ENCODE results near the gene COL6A2. TPM values are rescaled to one million over a fixed set of nuclear protein-coding genes. Genes with fewer than 3 reads are reported as not detected.

Gene COL6A2
- total and polyA plus RNA-seq, 2 experiments from 2014 or later, result 28.4 to 89.2 TPM

DNA sequence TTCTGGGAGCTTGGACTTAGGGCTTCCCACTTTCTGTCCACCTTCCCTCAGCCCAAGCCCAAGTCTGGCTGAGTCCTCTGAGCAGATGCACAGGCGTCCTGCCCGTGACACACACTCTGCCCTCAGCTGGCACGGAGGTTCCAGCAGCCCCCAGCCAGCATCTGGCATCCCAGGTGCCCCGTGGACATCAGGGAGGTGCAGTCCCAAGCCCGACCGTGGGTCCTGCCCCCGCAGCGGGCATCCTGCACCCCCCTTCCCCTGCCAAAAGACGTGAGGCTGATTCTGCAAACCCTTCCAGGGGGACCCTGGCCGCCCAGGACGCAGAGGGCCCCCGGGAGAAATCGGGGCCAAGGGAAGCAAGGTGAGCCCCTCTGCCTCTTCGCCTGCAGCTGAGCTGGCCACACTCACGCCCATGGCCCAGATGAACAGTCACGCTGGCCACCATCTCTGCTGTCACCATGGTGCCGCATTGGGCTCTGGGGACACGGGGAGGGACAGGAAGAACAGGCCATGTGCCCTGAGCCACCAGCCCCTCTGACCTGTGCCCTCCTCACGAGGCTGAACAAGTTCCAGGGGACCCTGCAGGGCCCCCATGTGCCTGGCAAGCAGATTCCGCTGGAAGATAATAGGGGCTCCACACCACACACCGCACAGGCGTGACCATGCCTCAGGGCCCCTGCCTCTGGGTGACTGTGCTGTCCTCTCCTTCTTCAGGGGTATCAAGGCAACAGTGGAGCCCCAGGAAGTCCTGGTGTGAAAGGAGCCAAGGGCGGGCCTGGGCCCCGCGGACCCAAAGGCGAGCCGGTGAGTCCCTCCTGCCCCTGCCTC lies 20.6 kb downstream of the COL6A2 start:
- Histone ChIP-seq H3K4me3 (no peak overlapping the region), H4K20me1 (replicated peaks; ENCODE audit: insufficient read depth) (no peaks in the 10 kb centered on the region)

More for the DNA sequence above, 20.6 kb downstream of the COL6A2 start:
- Histone ChIP-seq H3F3A (replicated peaks; ENCODE audit: low read depth) (no peaks in the 10 kb centered on the region), H3K36me3 (ENCODE audit: insufficient read depth) (peaks cover 15% of the 10 kb centered on the region), H3K9me2 (ENCODE audit: insufficient read depth) (no peaks in the 10 kb centered on the region), H3K27me3 (ENCODE audit: insufficient read depth) (no peaks in the 10 kb centered on the region), H3K27ac (ENCODE audit: low read depth) (no peak overlapping the region), H3K79me2 (replicated peaks; ENCODE audit: insufficient read depth) (no peaks in the 10 kb centered on the region), H3K4me1 (ENCODE audit: insufficient read depth) (no peaks in the 10 kb centered on the region), H2AFZ (no peak overlapping the region), H3K4me2 (no peak overlapping the region)
- Mint-ChIP-seq H3K27me3 (ENCODE audit: insufficient read depth, low read depth, poor library complexity) (peaks cover 2% of the 10 kb centered on the region), H3K36me3 (ENCODE audit: low read depth) (peaks cover 29% of the 10 kb centered on the region), H3K27ac (no peak overlapping the region), H3K9me3 (0 out of 3 replicates have a peak, but pooled peaks cover 6% of the 10 kb centered on the region), H3K4me1 (no peaks in the 10 kb centered on the region), H3K4me3 (no peak overlapping the region)
- DNase-seq (ENCODE audit: low spot score) (no peak), ATAC-seq (no peak)
- TF ChIP-seq, protein P1, sequence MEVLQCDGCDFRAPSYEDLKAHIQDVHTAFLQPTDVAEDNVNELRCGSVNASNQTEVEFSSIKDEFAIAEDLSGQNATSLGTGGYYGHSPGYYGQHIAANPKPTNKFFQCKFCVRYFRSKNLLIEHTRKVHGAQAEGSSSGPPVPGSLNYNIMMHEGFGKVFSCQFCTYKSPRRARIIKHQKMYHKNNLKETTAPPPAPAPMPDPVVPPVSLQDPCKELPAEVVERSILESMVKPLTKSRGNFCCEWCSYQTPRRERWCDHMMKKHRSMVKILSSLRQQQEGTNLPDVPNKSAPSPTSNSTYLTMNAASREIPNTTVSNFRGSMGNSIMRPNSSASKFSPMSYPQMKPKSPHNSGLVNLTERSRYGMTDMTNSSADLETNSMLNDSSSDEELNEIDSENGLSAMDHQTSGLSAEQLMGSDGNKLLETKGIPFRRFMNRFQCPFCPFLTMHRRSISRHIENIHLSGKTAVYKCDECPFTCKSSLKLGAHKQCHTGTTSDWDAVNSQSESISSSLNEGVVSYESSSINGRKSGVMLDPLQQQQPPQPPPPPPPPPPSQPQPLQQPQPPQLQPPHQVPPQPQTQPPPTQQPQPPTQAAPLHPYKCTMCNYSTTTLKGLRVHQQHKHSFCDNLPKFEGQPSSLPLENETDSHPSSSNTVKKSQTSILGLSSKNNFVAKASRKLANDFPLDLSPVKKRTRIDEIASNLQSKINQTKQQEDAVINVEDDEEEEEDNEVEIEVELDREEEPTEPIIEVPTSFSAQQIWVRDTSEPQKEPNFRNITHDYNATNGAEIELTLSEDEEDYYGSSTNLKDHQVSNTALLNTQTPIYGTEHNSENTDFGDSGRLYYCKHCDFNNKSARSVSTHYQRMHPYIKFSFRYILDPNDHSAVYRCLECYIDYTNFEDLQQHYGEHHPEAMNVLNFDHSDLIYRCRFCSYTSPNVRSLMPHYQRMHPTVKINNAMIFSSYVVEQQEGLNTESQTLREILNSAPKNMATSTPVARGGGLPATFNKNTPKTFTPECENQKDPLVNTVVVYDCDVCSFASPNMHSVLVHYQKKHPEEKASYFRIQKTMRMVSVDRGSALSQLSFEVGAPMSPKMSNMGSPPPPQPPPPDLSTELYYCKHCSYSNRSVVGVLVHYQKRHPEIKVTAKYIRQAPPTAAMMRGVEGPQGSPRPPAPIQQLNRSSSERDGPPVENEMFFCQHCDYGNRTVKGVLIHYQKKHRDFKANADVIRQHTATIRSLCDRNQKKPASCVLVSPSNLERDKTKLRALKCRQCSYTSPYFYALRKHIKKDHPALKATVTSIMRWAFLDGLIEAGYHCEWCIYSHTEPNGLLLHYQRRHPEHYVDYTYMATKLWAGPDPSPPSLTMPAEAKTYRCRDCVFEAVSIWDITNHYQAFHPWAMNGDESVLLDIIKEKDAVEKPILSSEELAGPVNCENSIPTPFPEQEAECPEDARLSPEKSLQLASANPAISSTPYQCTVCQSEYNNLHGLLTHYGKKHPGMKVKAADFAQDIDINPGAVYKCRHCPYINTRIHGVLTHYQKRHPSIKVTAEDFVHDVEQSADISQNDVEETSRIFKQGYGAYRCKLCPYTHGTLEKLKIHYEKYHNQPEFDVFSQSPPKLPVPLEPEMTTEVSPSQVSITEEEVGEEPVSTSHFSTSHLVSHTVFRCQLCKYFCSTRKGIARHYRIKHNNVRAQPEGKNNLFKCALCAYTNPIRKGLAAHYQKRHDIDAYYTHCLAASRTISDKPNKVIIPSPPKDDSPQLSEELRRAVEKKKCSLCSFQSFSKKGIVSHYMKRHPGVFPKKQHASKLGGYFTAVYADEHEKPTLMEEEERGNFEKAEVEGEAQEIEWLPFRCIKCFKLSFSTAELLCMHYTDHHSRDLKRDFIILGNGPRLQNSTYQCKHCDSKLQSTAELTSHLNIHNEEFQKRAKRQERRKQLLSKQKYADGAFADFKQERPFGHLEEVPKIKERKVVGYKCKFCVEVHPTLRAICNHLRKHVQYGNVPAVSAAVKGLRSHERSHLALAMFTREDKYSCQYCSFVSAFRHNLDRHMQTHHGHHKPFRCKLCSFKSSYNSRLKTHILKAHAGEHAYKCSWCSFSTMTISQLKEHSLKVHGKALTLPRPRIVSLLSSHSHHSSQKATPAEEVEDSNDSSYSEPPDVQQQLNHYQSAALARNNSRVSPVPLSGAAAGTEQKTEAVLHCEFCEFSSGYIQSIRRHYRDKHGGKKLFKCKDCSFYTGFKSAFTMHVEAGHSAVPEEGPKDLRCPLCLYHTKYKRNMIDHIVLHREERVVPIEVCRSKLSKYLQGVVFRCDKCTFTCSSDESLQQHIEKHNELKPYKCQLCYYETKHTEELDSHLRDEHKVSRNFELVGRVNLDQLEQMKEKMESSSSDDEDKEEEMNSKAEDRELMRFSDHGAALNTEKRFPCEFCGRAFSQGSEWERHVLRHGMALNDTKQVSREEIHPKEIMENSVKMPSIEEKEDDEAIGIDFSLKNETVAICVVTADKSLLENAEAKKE (CRISPR knock-in tag; IDR thresholded peaks at IDR 0.05), result no peak
- no peak for TF ChIP-seq NANOG (IDR thresholded peaks at IDR 0.05; ENCODE audit: borderline replicate concordance)
- no peak for TF ChIP-seq EZH2phosphoT487 (IDR thresholded peaks at IDR 0.05; ENCODE audit: unreplicated experiment)
- TF ChIP-seq ZNF331 (CRISPR knock-in tag; IDR thresholded peaks at IDR 0.05; ENCODE audit: low read depth), result no peak
- TF ChIP-seq JUNB (IDR thresholded peaks at IDR 0.05; ENCODE audit: unreplicated experiment), result no peak
- no peak for TF ChIP-seq CREB1 (CRISPR knock-in tag; IDR thresholded peaks at IDR 0.05; ENCODE audit: low read depth)
- TF ChIP-seq STAT1 (IDR thresholded peaks at IDR 0.05; ENCODE audit: unreplicated experiment), result no peak
- TF ChIP-seq POLR2AphosphoS5 (IDR thresholded peaks at IDR 0.05; ENCODE audit: low read depth), result no peak
- TF ChIP-seq ZNF114 (CRISPR knock-in tag; IDR thresholded peaks at IDR 0.05), result no peak
- TF ChIP-seq, protein P2, sequence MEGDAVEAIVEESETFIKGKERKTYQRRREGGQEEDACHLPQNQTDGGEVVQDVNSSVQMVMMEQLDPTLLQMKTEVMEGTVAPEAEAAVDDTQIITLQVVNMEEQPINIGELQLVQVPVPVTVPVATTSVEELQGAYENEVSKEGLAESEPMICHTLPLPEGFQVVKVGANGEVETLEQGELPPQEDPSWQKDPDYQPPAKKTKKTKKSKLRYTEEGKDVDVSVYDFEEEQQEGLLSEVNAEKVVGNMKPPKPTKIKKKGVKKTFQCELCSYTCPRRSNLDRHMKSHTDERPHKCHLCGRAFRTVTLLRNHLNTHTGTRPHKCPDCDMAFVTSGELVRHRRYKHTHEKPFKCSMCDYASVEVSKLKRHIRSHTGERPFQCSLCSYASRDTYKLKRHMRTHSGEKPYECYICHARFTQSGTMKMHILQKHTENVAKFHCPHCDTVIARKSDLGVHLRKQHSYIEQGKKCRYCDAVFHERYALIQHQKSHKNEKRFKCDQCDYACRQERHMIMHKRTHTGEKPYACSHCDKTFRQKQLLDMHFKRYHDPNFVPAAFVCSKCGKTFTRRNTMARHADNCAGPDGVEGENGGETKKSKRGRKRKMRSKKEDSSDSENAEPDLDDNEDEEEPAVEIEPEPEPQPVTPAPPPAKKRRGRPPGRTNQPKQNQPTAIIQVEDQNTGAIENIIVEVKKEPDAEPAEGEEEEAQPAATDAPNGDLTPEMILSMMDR (conservative IDR thresholded peaks at IDR 0.05; ENCODE audit: low read depth in 2 of 2), result no peak
- TF ChIP-seq, protein P3, sequence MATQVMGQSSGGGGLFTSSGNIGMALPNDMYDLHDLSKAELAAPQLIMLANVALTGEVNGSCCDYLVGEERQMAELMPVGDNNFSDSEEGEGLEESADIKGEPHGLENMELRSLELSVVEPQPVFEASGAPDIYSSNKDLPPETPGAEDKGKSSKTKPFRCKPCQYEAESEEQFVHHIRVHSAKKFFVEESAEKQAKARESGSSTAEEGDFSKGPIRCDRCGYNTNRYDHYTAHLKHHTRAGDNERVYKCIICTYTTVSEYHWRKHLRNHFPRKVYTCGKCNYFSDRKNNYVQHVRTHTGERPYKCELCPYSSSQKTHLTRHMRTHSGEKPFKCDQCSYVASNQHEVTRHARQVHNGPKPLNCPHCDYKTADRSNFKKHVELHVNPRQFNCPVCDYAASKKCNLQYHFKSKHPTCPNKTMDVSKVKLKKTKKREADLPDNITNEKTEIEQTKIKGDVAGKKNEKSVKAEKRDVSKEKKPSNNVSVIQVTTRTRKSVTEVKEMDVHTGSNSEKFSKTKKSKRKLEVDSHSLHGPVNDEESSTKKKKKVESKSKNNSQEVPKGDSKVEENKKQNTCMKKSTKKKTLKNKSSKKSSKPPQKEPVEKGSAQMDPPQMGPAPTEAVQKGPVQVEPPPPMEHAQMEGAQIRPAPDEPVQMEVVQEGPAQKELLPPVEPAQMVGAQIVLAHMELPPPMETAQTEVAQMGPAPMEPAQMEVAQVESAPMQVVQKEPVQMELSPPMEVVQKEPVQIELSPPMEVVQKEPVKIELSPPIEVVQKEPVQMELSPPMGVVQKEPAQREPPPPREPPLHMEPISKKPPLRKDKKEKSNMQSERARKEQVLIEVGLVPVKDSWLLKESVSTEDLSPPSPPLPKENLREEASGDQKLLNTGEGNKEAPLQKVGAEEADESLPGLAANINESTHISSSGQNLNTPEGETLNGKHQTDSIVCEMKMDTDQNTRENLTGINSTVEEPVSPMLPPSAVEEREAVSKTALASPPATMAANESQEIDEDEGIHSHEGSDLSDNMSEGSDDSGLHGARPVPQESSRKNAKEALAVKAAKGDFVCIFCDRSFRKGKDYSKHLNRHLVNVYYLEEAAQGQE (IDR thresholded peaks at IDR 0.05; ENCODE audit: unreplicated experiment), result no peak
- TF ChIP-seq EZH2 (IDR thresholded peaks at IDR 0.05; ENCODE audit: low read depth, unreplicated experiment), result no peak
- TF ChIP-seq, protein P4, sequence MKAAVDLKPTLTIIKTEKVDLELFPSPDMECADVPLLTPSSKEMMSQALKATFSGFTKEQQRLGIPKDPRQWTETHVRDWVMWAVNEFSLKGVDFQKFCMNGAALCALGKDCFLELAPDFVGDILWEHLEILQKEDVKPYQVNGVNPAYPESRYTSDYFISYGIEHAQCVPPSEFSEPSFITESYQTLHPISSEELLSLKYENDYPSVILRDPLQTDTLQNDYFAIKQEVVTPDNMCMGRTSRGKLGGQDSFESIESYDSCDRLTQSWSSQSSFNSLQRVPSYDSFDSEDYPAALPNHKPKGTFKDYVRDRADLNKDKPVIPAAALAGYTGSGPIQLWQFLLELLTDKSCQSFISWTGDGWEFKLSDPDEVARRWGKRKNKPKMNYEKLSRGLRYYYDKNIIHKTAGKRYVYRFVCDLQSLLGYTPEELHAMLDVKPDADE (IDR thresholded peaks at IDR 0.05), result no peak

Data from GM23338 (cell line).